CD4-positive, alpha-beta T cell treated with Interleukin-6 for 4 hours (primary cell): Measurements from ENCODE around the gene YIPF7.

Source experiments
- DNase-seq: peaks from one replicate; pipeline ENCODE4 v3.0.0-alpha.2; 2020; ENCODE audit warnings: mixed read lengths

Gene YIPF7

DNA sequence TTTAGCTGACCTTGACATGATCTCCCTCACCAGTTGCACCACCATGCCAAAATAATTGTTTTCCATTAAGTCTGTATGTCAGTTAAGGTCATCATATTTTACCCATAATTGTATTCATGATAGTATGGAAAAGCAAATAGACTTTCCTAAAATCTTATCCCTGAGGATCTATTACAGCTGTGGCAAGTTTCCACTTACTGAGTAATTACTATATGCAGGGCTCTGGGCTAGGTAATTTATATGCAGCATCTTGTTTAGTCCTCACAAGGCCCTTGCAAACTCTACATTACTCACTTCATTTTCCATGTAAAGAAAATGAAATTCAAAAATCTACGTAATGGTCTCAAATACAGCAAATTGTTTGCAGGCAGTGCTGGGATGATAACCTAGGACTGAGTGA lies 34.8 kb downstream of the YIPF7 start:
- no peak for DNase-seq

DNA sequence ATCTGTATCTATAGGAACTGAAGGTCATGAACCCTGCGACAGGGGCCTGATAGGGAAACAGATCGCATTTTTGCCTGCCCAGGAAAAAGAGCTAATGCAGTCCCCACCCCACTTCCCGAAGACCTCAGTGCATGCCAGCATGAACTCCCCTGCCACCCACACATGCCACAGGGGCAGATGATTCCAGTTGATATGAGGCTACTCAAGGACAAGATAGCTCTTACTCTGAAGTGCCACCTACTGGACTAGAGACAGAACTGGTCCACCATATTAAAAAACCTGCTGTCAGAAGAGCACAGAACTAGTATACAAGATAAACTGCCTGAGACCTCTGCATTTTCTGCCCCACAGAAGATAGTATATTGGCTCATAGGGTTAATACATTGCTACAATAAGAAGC lies 68.0 kb downstream of the YIPF7 start:
- DNase-seq: no peak

DNA sequence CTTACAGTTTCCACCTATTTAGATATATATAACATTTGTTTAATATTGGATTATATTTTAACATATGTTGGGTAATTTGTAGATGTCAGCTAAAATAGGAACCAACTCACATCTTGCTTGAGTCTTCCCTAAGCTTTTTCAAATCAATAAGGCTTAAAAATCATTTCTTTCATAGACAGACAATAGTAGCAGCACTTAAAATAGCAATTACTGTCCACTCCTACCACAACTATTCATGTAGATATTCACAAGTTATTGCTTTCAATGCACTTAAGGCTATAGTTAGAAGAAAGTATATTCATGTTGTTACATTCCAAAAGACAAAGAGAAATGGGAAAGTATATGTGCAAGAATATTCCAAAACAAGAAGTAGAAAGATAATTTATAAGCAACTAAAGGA lies 71.2 kb downstream of the YIPF7 start:
- no peak for DNase-seq

- DNase-seq: no peak
Observed at GRCh38 chr4:44578954-44579353, 72.5 kb downstream of the YIPF7 start.
